Adrenal gland (tissue), 12 donors: ENCODE measurements around the gene CEP63. TPM values are rescaled to one million over a fixed set of nuclear protein-coding genes. Genes with fewer than 3 reads are reported as not detected.

Experiments used
- DNase-seq, 7 donors: peaks; one replicate each; pipeline ENCODE4 v3.0.0-alpha.2; 2019 to 2020
- H3K27ac ChIP-seq, 5 donors: fragments of 200-600 bp; sonication (generic) in 4 of 5; 1 replicate in 3 of 5; 2 replicates in 2 of 5; pipeline versions ENCODE4 v1.5.1 to v1.8.0; 2016 to 2020; ENCODE audit warnings: mild to moderate bottlenecking in 1 of 5
- H3K27me3 ChIP-seq: fragments of 200-600 bp; 2 replicates; pipeline ENCODE4 v1.8.0; 2021
- H3K36me3 ChIP-seq, 2 donors: fragments of 200-600 bp; replicated peaks in 1 of 2; 1 replicate in 1 of 2; 2 replicates in 1 of 2; pipeline versions ENCODE4 v1.5.1 to v1.8.0; 2018 to 2022
- H3K4me1 ChIP-seq, 2 donors: fragments of 200-600 bp; replicated peaks in 1 of 2; 1 replicate in 1 of 2; 2 replicates in 1 of 2; pipeline versions ENCODE4 v1.5.1 to v1.8.0; 2018 to 2021
- H3K4me3 ChIP-seq, 4 donors: fragments of 200-600 bp; sonication (generic) in 3 of 4; one replicate each; pipeline ENCODE4 v1.5.1; 2016 to 2018
- H3K9me3 ChIP-seq, 3 donors: fragments of 200-600 bp; sonication (generic) in 1 of 3; replicated peaks in 1 of 3; 1 replicate in 2 of 3; 2 replicates in 1 of 3; pipeline versions ENCODE4 v1.5.1 to v1.8.0; 2016 to 2021
- POLR2A ChIP-seq, 2 donors: fragments of 450-650 bp; IDR thresholded peaks; one replicate each; pipeline ENCODE4 v1.6.1; 2017; ENCODE audit warnings: antibody characterized with exemption in 2 of 2, mild to moderate bottlenecking in 2 of 2, moderate library complexity in 1 of 2
- WGBS, 4 donors: extraction: QIAGEN DNeasy Blood & Tissue Kit in 2 of 4; methylation state at CpG; one replicate each; pipeline versions ENCODE4 v1.1.5 to v1.1.7; 2013 to 2017; 5-methylcytosine and 5-hydroxymethylcytosine counted together
- intact Hi-C, 2 donors: fragments of 100-400 bp; cut with DNase I; formaldehyde crosslinking; loops; one replicate each; pipeline versions ENCODE4 v1.14.1 to v1.15.0; 2022 to 2023
- polyA plus RNA-seq, 3 donors: library from polyadenylated mRNA; stranded (reverse); fragments of 200-250 nt in 2 of 3; fragments of 350-450 nt in 1 of 3; fragmentation: Illumina TruSeq in 1 of 3; extraction: RNeasy Lipid Tissue Mini Kit (QIAGEN cat#74804) in 1 of 3; gene quantifications; one replicate each; pipeline ENCODE4 v1.2.3, GENCODE V29; 2013 to 2014
- total RNA-seq, 9 donors: library from RNA; depleted of rRNA in 4 of 9; stranded (reverse); fragments of >200 nt in 4 of 9; fragments of 120-200 nt in 1 of 9; fragmentation: NEBNext Ultra II Directional in 1 of 9; extraction: Animal tissue kit (Norgen Biotek cat#: 25700) in 1 of 9; gene quantifications; one replicate each; pipeline versions ENCODE4 v1.1.0 to v1.2.4, GENCODE V29; 2013 to 2023
- TF ChIP-seq, protein P1 (sequence below), 6 experiments: fragments of 450-650 bp in 4 of 6; fragments of 200-600 bp in 2 of 6; sonication (generic) in 1 of 6; IDR thresholded peaks; 1 replicate in 5 of 6; 2 replicates in 1 of 6; pipeline versions ENCODE4 v1.5.1 to v1.8.0; 2016 to 2021; ENCODE audit warnings: antibody characterized with exemption in 6 of 6, mild to moderate bottlenecking in 2 of 6, moderate library complexity in 1 of 6
- donor health status: healthy with polysubstance abuse.
- donor health status: Bipolar disorder and iron deficiency.
- donor health status: DM: yes; HTN: yes; CAD: no.
- donor health status: DM: no; HTN: no; CAD: no.
- donor health status: DM: no; HTN: no; CAD: no.
- donor health status: DM: yes; HTN: yes; CAD: no.

The CEP63 gene
- total and polyA plus RNA-seq, 12 donors, result 8.8 to 43.7 (median 19.8) TPM

DNA sequence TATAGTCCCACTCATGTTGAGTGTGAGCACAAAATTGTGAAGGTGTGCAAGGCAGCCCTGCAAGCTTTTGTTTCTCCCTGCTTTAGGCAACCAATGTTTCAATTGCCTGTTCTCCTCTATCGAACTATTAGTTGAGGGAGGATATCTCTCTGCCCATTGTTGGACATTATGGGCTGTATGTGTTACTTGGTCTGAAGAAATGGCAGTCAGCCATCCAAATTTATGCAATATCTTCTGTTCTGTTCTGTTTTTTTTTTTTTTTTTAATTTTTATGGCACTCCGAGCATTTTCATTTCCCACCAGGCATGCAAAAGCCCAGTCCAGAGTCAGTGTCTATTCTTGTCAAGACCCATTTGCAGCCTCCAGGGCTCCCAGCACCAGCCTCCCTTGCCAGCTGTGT, 44.0 kb upstream of the CEP63 start:
- H3K27ac ChIP-seq, result no peak overlapping the region
- intact Hi-C loops, result no loop called here
- H3K36me3 ChIP-seq, result no peaks in the 10 kb centered on the region
- TF ChIP-seq POLR2A (IDR thresholded peaks at IDR 0.05), result no peak
- TF ChIP-seq, protein P1, sequence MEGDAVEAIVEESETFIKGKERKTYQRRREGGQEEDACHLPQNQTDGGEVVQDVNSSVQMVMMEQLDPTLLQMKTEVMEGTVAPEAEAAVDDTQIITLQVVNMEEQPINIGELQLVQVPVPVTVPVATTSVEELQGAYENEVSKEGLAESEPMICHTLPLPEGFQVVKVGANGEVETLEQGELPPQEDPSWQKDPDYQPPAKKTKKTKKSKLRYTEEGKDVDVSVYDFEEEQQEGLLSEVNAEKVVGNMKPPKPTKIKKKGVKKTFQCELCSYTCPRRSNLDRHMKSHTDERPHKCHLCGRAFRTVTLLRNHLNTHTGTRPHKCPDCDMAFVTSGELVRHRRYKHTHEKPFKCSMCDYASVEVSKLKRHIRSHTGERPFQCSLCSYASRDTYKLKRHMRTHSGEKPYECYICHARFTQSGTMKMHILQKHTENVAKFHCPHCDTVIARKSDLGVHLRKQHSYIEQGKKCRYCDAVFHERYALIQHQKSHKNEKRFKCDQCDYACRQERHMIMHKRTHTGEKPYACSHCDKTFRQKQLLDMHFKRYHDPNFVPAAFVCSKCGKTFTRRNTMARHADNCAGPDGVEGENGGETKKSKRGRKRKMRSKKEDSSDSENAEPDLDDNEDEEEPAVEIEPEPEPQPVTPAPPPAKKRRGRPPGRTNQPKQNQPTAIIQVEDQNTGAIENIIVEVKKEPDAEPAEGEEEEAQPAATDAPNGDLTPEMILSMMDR (IDR thresholded peaks at IDR 0.05), result no peak
- no peaks in the 10 kb centered on the region for H3K9me3 ChIP-seq
- no peak overlapping the region for H3K4me3 ChIP-seq
- WGBS, 4 donors, result 73 to 86% (median 84%) methylated on average over 2 of the region's 2 CpGs
- peaks cover 8% of the 10 kb centered on the region for H3K27me3 ChIP-seq
- no peak for DNase-seq
- H3K4me1 ChIP-seq, result peaks cover 0 to 7% of the 10 kb centered on the region in 2 donors

DNA sequence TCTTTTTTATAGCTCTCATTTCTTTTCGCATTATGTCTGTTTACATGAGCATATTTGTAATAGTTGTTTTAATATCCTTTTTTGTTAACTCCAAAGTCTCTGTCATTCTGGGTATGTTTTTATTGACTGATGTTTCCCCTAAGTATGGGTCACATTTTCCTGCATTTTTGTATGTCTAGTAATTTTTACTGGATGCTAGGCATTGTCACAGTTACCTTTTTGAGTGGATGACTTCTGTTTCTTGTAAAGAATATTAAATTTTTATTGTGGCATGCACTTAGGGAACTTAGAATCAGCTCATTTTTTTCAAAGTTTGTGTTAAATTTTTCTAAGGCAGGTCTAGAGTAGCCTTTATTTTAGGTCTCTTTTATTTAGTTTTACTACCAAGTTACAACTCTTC, 40.8 kb upstream of the CEP63 start:
- Histone ChIP-seq H3K9me3 (no peaks in the 10 kb centered on the region), H3K4me3 (no peak overlapping the region), H3K4me1 (peaks cover 0 to 8% of the 10 kb centered on the region in 2 donors), H3K36me3 (no peaks in the 10 kb centered on the region), H3K27ac (no peak overlapping the region), H3K27me3 (peaks cover 8% of the 10 kb centered on the region)
- intact Hi-C loops, result no loop called here
- 76 to 85% (median 81%) methylated on average over 1 of the region's 1 CpG for WGBS, 4 donors
- no peak for DNase-seq
- TF ChIP-seq, protein P1 (IDR thresholded peaks at IDR 0.05), result no peak
- TF ChIP-seq POLR2A (IDR thresholded peaks at IDR 0.05), result no peak

DNA sequence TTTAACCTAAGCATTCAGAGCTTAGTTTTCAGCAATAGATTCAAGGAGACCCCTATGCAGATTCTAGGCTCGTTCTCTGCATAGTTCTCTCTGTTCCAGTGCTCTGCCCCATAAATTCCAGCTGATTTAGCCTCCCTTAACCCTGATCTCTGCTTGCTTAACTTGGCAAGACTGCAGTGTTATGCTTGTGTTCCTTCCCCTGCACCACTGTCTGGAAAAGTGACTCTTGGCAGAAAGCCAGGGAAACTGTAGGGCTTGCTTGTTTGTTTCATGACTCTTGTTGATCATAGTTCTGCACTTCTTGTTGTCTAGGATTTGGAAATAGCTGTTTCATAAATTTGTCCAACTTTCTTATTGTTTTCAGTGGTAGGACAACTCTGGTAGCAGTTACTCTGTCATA, 40.2 kb upstream of the CEP63 start:
- intact Hi-C loops, result no loop called here
- 21 to 42% (median 27%) methylated on average over 1 of the region's 1 CpG for WGBS, 4 donors

DNA sequence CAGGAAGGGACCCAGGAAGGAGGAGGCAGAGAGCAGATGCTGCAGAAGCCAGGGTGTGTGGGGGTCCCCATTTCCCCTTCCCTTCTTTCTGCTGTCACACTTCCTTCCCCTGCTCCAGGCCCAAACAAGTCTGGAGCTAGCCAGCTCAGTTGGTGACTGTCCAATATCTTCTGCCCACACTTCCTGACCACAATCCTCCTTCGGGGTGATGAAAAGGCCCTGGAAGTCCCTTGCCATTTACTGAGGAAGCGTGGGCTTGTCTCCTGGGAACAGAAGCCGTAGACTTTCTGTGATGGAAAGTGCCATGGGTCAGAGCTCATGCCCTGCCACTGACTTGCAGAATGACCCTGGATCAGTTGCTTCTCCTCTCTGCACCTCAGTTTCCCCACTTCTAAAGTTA, 39.1 kb upstream of the CEP63 start:
- Histone ChIP-seq H3K9me3 (no peaks in the 10 kb centered on the region), H3K4me3 (no peak overlapping the region), H3K36me3 (no peaks in the 10 kb centered on the region), H3K4me1 (peaks cover 0 to 8% of the 10 kb centered on the region in 2 donors), H3K27ac (peak overlapping the region in 1 of 5 donors; percentile 75), H3K27me3 (peaks cover 8% of the 10 kb centered on the region)
- WGBS, 4 donors, result 40 to 65% (median 64%) methylated on average over 3 of the region's 3 CpGs
- DNase-seq, result peak in 2 of 7 donors; percentile 14 to 34
- intact Hi-C loops, result no loop called here
- TF ChIP-seq POLR2A (IDR thresholded peaks at IDR 0.05), result no peak
- TF ChIP-seq, protein P1 (IDR thresholded peaks at IDR 0.05), result no peak

More for the DNA sequence above, 40.2 kb upstream of the CEP63 start:
- H3K4me1 ChIP-seq, result peaks cover 0 to 8% of the 10 kb centered on the region in 2 donors
- peak overlapping the region in 1 of 5 donors; percentile 75 for H3K27ac ChIP-seq
- no peaks in the 10 kb centered on the region for H3K9me3 ChIP-seq
- DNase-seq, result peak in 6 of 7 donors; percentile 51 to 79 (median 62)
- H3K36me3 ChIP-seq, result no peaks in the 10 kb centered on the region
- H3K27me3 ChIP-seq, result peaks cover 8% of the 10 kb centered on the region
- TF ChIP-seq POLR2A (IDR thresholded peaks at IDR 0.05), result no peak
- TF ChIP-seq, protein P1 (IDR thresholded peaks at IDR 0.05), result no peak
- no peak overlapping the region for H3K4me3 ChIP-seq
